Muscle of back (tissue), 11 donors: ENCODE results near the gene TMEM141. TPM values are rescaled to one million over a fixed set of nuclear protein-coding genes. Genes with fewer than 3 reads are reported as not detected.
"Not testable (repeated sequence)": the region's sequence is repeated elsewhere in the genome, so short reads cannot be mapped to it uniquely, and the experiment has no call there.

Experiments
- DNase-seq, 3 donors: peaks; one replicate each; pipeline versions ENCODE4 v3.0.0 to v3.0.0-alpha.2; 2013
- polyA plus RNA-seq, 10 donors: library from polyadenylated mRNA; unstranded; fragments of 120-200 nt; gene quantifications; one replicate each; pipeline ENCODE4 v1.2.1, GENCODE V29; 2013; ENCODE audit not compliant: insufficient read length in 10 of 10

TMEM141 gene
- polyA plus RNA-seq, 10 donors: 24.8 to 43.7 (median 34.1) TPM

- no peak for DNase-seq
Observed at GRCh38 chr9:136792321-136793085, 1.4 kb downstream of the TMEM141 start.

GRCh38 chr9:136793086-136793946 lies 2.2 kb downstream of the TMEM141 start:
- no peak for DNase-seq

GRCh38 chr9:136794281-136794999 lies 3.3 kb downstream of the TMEM141 start:
- DNase-seq: no peak

- DNase-seq: no peak
Observed at GRCh38 chr9:136795000-136795348, 3.8 kb downstream of the TMEM141 start.

GRCh38 chr9:136796238-136796774 lies 5.2 kb downstream of the TMEM141 start, which contains the start of gene CCDC183:
CCDC183 (plus strand) TSS chr9:136796338; CDS start chr9:136796398, 60 bp downstream.
- no peak for DNase-seq

GRCh38 chr9:136796775-136797347 lies 5.7 kb downstream of the TMEM141 start:
- not testable (repeated sequence) for DNase-seq

- no peak for DNase-seq
Observed at GRCh38 chr9:136798708-136799078, 7.5 kb downstream of the TMEM141 start.

GRCh38 chr9:136799079-136799853 lies 8.1 kb downstream of the TMEM141 start:
- no peak for DNase-seq

- peak in 1 of 3 donors; percentile 59 for DNase-seq
Observed at GRCh38 chr9:136799854-136800657, 8.9 kb downstream of the TMEM141 start.

GRCh38 chr9:136802321-136802720 lies 11.2 kb downstream of the TMEM141 start:
- no peak for DNase-seq

GRCh38 chr9:136803009-136803550 lies 11.9 kb downstream of the TMEM141 start:
- not testable (repeated sequence) for DNase-seq

GRCh38 chr9:136803551-136804508 lies 12.7 kb downstream of the TMEM141 start:
- no peak for DNase-seq

GRCh38 chr9:136804509-136805206 lies 13.5 kb downstream of the TMEM141 start:
- no peak for DNase-seq

- DNase-seq: no peak
Observed at GRCh38 chr9:136805207-136805740, 14.1 kb downstream of the TMEM141 start.

- no peak for DNase-seq
Observed at GRCh38 chr9:136806067-136806466, 14.9 kb downstream of the TMEM141 start.

GRCh38 chr9:136806631-136807201 lies 15.6 kb downstream of the TMEM141 start:
- DNase-seq: no peak
